GM12892 (cell line): ENCODE measurements around the gene CYB5B.

Experiments
- DNase-seq: peaks from one replicate; pipeline ENCODE4 v3.0.0; 2011; ENCODE audit not compliant: insufficient read length
- FAIRE-seq: peaks from 2 replicates; lab custom pipeline; 2011; peaks lifted over from hg19 to GRCh38; lab: Jason Lieb, UNC
- POLR2A ChIP-seq: IDR thresholded peaks from 2 replicates; pipeline ENCODE4 v1.6.1; 2011; ENCODE audit warnings: low read depth, low read length, control low read depth
- POLR2AphosphoS5 ChIP-seq: IDR thresholded peaks from 2 replicates; pipeline ENCODE4 v1.6.1; 2011; ENCODE audit warnings: low read depth, low read length, control low read depth
- TAF1 ChIP-seq: IDR thresholded peaks from 2 replicates; pipeline ENCODE4 v1.6.1; 2011; ENCODE audit warnings: low read depth, mild to moderate bottlenecking, control low read depth, low read length, borderline replicate concordance

Gene CYB5B

DNA sequence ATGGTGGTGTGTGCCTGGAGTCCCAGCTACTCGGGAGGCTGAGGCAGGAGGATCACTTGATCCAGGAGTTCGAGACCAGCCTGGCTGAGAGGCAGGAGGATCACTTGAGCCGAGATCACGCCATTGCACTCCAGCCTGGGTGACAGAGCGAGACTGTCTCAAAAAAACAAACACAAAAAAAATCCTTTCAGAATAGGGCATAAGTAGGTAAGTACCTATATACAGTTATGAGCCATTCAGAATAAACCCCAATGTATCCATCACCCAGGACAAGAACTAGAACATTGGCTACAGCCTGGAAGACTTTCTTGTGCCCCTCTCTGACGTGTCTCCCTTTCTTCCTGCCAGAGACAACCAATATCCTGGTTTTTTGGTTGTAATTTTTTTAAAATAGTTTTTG, 54.3 kb downstream of the CYB5B start:
- DNase-seq (no peak), FAIRE-seq (no peak)
- TF ChIP-seq POLR2A, result no peak
- TF ChIP-seq POLR2AphosphoS5, result no peak
- no peak for TF ChIP-seq TAF1

DNA sequence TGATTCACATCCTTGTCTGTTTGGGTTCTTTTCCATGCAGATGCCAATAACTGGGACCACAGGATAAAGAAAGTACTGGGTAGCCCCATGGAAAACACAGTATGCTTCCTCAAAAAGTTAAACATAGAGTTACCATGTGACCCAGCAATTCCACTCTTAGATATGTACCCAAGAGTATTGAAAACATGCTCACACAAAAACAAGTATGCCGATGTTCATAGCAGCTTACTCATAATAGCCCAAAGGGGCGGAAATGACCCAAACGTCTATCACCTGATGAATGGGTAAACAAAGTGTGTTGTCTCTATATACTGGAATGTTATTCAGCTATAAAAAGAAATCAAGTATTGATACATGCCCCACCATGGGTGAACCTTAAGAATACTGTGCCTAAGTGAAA, 55.4 kb downstream of the CYB5B start:
- no peak for TF ChIP-seq POLR2AphosphoS5
- no peak for TF ChIP-seq TAF1
- TF ChIP-seq POLR2A, result no peak
- DNase-seq, result no peak
- no peak for FAIRE-seq

DNA sequence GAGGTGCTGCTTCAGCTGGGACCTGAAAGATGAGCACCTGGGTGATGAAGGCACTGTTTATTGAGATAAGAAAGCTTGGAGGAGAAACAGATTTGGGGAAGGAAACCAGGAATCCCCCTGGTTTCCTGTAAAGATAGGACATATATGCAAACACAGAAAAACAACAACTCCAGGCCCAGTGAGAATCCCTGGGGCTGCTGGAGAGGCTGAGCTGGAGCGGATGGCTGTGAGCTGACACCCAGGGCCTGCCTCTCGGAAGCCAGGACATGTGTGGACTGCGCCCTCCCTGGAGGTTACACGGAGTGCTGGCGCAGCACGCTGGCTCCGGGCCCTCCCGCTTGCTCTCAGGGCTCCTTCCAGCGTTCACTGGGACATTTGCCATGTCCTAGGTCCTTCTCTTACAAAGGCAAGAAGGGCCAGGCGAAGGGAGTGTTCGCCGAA, 57.5 kb downstream of the CYB5B start:
- DNase-seq, result no peak

DNA sequence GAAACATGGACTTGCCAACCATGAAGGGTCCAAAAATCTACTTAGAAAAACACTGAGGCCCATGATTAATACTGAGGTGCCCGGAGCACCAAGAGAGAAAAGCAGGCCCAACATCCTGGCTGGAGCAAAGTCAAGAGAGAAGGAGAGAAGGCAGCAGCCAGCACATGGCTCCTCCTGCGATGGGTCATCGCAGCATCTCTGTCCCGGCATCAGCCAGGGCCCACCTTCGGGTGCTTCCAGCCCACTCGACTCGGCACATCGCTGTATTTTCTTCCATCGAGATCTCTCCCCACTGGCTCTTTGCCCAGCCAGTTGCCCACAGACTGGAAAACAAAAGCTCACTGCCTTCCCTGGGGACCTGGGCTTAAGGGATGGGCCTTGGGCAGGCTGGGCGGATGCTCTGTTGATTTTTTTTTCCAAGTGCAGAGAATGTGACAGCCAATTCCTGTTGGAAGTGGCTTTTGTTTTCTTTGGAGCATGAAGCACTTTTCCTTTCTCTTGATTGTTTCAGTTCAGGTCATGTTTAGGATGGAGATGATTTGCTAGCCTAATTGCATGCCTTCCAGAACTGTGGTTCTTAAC, 58.1 kb downstream of the CYB5B start:
- no peak for DNase-seq
- TF ChIP-seq POLR2AphosphoS5, result no peak
- TF ChIP-seq TAF1, result no peak
- no peak for TF ChIP-seq POLR2A
- no peak for FAIRE-seq

More for the DNA sequence above, 57.5 kb downstream of the CYB5B start:
- FAIRE-seq, result no peak
- TF ChIP-seq POLR2A, result no peak
- TF ChIP-seq POLR2AphosphoS5, result no peak
- TF ChIP-seq TAF1, result no peak

DNA sequence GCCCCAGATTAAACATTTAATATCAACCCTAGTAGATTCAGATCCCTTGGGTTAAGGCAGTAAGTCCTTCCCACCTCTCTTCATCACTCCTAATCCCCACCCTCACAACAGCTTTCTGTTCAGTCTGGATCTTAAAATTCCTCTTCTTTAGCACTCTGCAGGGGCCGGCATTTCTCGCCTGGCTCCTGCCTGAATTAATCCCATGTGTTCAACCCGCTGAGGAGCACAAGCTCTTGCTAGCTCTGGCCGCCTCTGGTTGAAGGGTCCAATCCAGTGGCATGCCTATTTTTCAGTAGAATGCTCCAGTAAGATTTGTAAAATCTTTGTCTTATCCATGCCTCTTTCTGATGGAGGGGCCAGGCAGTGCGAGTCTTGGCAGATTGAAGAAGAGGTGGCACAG, 59.2 kb downstream of the CYB5B start:
- no peak for DNase-seq
- no peak for FAIRE-seq
- TF ChIP-seq POLR2AphosphoS5, result no peak
- no peak for TF ChIP-seq POLR2A
- TF ChIP-seq TAF1, result no peak

DNA sequence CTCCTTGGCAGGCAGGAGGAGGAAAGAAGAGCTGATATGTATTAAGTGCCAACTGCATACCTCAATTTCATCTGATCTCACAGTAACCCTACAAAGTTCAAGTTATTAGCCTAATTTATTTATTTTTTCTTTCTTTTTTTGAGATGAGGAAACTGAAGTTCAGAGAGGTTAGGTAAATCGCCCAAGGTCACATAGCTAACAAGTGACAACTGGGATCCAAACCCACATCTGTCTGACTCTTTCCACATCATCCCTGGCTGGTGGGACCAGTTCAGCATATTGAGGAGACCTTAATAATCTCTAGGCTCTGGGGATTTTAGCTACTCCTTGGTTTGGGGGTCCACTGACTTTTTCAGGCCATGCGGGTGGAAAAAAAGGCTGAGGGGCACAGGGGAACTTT, 60.9 kb downstream of the CYB5B start:
- TF ChIP-seq POLR2A (no peak), POLR2AphosphoS5 (no peak), TAF1 (no peak)
- DNase-seq (no peak), FAIRE-seq (no peak)

DNA sequence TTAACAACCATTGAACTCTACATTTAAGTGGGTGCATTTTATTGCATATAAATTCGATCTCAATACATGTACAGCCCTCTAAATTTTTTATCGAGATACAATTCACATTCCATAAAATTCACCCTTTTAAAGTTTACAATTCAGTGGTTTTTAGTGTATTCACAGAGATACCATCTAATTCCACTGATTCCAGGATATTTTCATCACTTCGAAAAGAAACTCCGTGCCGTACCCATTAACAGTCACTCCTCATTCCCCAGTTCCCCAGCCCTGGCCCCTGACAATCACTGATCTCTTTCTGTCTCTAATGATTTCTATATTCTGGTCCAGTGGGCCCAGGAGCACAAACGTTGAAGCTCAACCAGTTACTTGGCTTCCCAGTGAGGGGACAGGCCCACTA, 61.4 kb downstream of the CYB5B start:
- no peak for TF ChIP-seq TAF1
- TF ChIP-seq POLR2AphosphoS5, result no peak
- no peak for TF ChIP-seq POLR2A
- FAIRE-seq (no peak), DNase-seq (no peak)

DNA sequence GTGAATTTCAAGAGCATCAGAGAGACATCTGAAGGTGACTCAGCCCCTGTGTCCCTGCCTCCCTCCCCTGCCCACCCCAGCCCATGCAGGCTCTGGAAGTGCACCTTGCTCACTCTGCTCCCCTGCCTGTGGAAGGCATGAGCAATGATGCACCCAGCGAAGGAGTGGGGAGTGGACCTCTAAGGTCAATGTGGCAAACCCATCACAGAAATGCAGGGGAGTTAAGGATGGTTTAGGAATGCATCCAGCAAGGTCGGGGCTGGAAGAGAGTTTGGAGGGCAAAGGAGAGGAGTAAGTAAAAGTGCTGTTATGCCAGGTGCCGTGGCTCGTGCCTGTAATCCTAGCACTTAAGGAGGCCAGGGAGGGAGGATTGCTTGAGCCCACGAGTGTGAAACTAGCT, 61.9 kb downstream of the CYB5B start:
- no peak for DNase-seq
- no peak for TF ChIP-seq POLR2AphosphoS5
- TF ChIP-seq TAF1, result no peak
- no peak for TF ChIP-seq POLR2A
- FAIRE-seq, result no peak

DNA sequence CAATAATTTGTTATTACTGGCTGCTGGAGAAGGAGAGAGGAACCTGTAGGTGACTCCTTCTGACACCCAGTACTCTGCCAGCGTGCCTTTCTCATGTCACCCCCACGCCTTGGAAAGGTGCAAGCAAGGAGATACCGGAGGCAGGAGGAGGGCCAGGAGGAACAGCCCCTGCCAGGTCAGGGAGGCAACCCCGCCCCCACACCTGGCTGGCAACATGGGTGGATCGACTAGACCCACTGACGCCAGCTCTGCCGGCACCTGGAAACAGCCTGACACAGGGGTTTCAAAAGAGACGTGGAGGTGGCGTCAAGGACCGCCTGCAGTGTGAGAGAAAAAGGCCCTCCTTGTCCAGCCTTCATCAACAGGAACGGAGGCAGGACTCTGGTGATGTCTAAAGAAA, 62.3 kb downstream of the CYB5B start:
- no peak for TF ChIP-seq POLR2A
- no peak for TF ChIP-seq TAF1
- no peak for TF ChIP-seq POLR2AphosphoS5
- DNase-seq (no peak), FAIRE-seq (no peak)

DNA sequence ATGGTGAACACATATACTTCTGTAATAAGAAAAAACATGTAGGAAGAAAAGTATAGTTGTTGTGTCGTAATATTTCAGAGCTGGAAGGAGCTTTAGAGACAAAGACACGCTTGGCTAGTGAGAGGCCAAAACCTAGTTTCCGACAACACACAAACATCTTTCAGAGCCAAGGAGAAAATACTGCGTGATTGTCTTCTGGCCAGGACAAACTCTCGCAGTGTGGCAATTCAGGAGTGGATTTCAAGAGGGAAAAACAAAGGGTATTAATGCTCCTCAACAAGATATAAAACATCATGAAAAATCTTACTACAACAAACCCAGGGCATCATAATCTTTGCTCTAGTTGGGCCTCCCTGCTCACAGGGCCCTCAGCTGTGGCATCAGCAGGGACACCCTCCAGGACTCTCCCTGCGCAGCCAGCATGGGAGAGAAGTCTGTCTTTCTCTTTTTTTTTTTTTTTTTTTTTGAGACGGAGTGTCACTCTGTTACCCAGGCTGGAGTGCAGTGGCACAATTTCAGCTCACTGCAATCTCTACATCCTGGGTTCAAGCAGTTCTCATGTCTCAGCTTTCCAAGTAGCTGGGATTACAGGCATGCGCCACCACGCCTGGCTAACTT, 66.4 kb downstream of the CYB5B start:
- TF ChIP-seq POLR2AphosphoS5 (no peak), POLR2A (no peak), TAF1 (no peak)
- FAIRE-seq, result no peak
- DNase-seq, result no peak

DNA sequence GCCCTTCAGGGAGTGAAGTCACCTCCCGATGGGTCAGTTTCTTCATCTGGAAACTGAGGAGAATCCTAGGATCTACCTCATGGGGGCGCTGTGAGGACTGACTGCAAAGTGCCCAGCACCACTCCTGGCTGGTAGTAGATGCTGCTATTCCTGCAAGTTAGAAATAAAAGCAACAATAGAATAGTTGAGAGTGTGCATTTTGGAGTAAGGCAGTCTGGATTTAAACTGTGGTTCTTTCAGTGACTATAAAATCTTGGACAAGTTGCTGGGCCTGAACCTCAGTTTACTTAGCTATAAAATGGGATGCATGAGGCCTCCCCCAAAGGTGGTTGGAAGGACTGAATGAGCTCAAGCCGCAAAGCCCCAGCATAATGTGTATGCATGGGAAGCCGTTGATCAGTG, 70.6 kb downstream of the CYB5B start:
- FAIRE-seq (no peak), DNase-seq (no peak)
- no peak for TF ChIP-seq POLR2AphosphoS5
- TF ChIP-seq POLR2A, result no peak
- no peak for TF ChIP-seq TAF1

DNA sequence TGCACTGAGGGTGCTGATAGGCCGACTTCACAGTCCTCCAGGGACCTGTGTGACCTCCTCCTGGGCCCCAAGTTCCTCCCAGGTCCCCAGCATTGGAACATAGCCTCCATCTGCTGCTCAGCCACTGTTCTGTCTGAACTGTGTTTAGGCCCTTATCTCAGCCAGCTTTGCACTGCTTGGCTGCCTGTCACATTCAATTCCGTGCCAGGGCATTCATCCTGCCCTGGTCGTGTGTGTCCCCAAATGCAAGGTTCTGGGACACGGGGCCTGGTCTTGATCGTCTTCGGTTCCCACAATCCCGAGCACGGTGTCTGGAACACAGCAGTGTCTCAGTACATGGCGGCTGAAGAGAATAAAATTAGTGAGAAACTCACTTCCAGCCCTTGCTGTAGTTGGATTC, 71.4 kb downstream of the CYB5B start:
- DNase-seq, result no peak
- TF ChIP-seq POLR2A, result no peak
- TF ChIP-seq TAF1, result no peak
- TF ChIP-seq POLR2AphosphoS5, result no peak
- FAIRE-seq, result no peak

DNA sequence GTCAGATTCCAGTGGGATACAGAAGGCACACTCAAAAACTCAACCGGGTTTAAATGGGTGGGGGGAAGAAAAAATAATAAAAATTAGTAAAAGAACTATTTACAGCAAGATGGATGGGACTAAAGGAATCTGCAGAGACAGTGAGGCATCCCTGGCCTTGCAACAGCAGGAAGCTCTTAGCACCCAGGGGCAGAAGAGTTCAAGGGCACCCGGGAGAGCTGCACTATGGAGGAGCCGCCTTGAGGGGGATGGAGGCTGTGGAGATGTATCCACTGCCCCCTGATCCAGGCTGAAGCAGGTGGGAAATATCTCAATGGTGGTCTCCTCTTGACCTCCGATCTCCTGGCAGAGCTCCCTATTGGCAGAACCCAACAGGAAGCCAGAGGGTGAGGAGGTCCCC, 72.0 kb downstream of the CYB5B start:
- DNase-seq (no peak), FAIRE-seq (no peak)
- TF ChIP-seq TAF1 (no peak), POLR2A (no peak), POLR2AphosphoS5 (no peak)
